GM21390 (cell line): Measurements from ENCODE around the gene CDH23.

ENCODE experiments used
- ATAC-seq: cut with Tn5 transposase; IDR thresholded peaks from one replicate; pipeline ENCODE4 v1.9.1; 2021; ENCODE audit not compliant: unreplicated experiment

Gene CDH23

GRCh38 chr10:71462062-71462935 is 65.6 kb downstream of the CDH23 start:
- no peak for ATAC-seq

DNA sequence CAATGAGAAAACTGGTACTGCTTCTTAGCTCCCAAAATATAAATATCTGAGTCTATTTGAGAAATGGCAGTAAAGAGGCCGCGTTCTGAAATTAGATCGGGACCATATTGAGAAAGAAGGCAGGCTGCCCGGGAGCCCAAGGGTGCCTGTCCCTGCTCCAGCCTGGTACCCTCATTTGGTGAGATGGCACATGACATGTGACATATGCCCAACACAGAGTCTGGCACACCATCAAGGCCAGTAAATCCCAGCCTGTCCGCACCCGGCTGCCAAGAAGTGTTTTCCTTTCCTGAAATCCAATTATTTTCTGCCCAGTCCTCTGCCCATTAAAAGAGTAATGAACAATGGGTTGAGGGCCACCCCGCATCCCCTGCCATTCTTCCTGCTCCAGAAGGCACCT is 66.4 kb downstream of the CDH23 start:
- ATAC-seq, result no peak

GRCh38 chr10:71465551-71466252 is 69.0 kb downstream of the CDH23 start:
- ATAC-seq, result no peak

DNA sequence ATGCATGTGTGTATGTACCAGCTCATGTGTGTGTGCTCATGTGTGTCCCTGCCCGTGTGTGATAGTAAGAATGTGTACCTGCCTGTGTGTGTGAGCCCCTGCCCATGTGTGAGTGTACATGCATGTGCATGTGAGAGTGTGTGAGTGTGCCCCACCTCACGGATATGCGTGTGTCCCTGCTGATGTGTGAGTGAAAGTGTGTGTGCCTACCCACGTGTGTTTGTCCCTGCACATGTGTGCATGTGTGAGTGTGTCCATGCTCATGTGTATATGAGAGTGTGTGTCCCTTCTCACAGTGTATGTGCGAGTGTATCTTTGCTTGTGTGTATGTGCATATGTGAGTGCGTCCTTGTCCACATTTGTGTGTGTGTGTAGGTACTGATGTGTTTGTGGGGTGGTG is 69.6 kb downstream of the CDH23 start:
- ATAC-seq, result no peak

DNA sequence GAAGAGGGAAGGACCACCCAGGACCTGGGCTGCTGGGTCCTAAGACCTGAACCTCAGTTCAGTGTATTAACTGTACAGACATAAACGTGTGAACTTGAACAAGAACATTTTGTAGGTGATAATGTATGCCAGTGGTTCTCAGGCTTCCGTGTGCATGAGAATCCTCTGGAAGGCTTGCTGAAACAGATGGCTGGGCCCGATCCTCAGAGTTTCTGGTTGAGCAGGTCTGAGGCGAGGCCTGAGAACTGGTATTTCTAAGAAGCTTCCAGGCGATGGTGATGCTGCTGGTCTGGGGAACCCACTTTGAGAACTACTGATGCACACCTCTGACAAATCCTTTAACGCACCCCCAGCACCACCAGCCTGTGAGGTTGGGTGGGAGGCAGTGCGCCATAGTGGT is 70.4 kb downstream of the CDH23 start:
- ATAC-seq, result no peak

GRCh38 chr10:71467569-71468362 is 71.0 kb downstream of the CDH23 start:
- no peak for ATAC-seq

GRCh38 chr10:71468363-71469094 is 71.8 kb downstream of the CDH23 start:
- no peak for ATAC-seq

DNA sequence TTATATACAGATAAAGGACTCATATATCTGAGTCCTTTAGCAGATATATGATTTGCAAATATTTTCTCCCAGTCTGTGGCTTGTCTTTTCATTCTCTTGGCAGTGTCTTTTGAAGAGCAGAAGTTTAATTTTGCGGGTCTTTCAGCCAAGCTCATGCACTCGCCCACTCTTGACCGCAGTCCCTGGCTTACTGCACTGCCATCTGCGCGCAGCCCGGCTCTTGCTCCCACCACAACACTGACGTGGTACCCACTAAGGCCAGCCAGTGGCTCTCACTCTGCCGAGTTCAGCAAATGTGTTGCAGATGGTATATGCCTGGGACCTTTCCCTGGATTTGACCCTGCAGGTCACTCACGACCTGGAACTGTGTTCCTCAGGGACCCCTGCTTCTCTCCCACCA is 74.3 kb downstream of the CDH23 start:
- no peak for ATAC-seq

DNA sequence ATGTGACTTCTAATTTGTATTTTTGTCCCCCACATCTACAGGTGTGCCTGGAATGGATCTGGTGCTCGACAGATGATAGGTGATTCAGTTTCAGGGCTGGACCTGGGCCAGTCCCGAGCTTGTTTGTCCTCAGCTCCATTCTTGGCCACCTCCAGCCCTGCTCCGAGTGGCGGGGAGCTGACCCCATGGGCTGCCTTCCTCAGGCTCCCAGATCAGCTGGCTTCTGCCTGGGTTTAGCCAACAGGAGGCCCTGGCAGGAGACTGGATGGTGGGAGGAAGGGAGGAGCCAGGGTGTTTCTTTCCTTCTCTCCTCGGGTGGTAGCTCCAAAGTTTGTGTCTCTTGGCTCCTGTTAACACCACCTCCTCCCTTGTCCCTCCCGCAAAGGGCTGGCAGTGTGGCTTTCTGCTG is 75.2 kb downstream of the CDH23 start:
- no peak for ATAC-seq

GRCh38 chr10:71472466-71472865 is 75.7 kb downstream of the CDH23 start:
- no peak for ATAC-seq

DNA sequence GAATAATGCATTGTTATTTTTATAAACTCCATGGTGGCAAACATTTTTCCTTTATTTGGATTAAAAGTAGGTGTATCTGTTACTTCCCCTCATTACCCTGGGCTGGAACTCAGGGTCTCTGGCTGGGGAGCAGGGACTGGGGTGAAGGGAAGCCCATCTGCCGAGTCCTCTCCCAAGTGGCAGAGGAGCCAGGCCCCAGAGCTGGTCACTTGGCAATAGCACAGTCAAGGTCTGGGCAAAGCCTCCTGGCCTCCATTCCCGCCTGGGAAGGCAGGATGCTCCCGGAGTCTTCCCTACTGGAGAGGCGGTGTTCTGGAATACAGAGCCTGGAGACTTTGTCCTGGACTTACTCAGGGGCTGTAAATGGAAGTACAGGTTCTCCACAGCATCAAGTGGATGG is 76.2 kb downstream of the CDH23 start:
- no peak for ATAC-seq

DNA sequence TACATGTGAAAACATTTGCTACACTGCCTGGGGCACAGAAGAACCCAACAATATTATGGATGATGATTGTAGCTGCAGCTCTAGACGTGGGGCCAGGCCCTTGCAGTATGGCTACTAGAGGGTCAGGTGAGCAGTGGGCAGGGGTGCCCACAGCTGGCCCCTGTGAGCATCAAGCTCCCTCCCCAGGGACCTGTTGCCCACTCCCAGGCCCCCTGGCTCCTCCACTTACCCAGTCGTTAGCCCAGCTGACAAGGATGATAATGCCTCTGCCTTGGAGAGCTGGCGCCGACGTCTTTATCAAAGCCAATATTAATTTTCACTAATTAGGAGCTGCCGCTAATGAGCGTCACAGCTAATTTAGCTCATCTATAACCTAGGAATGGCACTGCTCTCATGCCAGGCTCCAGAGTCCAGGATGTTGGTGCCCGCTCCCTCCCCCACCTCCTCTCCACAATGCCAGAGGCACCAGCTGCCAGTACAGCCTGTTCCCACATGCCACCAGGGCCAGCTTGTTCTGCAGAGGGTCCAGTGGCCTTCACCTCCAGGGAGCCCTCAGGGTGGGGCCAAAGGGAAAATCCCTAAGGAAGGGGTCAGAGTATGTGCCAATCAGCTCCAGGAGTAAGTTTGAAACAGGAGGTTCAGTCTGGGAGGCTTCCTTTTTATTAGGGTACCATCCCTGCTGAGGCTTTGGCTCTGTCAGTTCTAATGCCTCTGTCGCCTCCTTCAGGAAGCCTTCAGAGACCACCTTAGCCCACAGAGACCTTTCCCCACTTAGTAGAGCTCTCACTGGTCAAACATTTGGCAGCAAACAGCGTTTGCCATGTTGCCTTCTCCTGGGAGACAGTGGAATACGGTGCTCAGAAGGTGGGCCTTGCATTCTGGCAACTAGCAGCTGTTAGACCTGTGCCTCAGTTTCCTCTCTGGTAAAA is 77.2 kb downstream of the CDH23 start:
- ATAC-seq, result no peak

GRCh38 chr10:71474702-71475242 is 78.1 kb downstream of the CDH23 start:
- no peak for ATAC-seq

DNA sequence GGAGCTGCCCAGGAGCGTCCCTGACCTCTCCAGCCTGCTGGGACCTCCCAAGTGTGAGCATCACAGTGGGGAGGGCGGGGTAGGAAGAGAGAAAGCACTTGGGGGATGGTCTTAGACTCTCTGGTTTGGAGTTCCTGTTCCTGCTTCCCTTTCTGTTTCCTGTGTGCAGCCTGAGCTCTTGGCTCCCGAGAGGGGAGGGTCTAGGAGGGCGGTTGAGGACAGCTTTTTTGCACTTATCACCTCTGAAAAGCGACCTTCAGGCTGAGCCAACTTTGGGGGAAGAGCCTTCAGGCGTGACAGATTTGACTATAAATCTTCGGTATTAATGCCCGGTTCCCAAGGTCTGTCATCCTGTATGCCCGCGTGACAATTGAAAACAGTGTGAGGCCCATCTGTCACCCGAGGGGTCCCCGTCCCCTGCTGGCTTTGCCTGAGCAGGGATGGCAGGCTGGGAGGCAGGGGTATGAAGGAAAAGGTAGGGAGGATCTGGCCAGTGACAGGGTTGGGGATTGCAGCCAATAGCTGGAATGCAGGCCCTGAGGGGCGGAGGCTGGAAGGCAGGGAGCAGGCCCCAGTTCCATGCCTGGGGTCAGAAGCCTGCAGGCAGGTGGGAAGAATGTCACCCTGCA is 78.6 kb downstream of the CDH23 start:
- ATAC-seq, result no peak

DNA sequence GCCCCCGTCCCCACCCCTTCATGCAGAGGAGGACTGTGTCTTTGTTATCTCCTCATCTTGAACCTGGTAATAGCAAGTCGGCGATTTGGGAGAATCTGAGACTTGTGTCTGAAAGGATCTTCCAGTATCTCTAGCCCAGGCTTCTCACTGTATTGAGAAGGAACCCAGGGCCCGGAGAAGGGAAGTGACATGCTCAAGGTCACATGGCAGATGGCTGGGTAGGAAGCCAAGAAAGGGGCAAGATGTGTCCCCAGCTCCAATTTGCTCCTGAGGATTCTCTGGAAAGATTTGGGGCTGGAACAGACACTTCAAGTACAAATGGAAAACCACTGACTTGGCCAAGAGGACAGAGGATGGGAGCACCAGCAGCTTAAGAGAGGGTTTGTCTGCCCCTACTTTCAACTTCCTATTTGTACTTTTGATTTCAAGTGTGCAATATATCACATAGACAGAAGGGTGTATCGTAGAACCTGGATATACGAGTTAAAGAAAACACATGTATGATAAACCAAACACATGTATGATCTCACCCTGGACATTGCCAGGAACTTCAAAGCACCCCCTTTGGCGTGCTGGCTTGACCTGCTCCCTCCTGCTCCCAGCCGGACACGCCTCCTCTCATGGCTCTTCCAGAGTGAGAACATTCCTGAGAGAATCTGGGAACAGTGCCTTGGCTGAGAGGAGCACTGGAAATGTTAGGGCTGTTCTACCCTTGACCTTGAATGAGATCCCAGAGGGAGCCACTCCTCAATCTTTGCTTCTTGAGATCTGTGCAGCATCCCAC is 79.7 kb downstream of the CDH23 start:
- ATAC-seq, result no peak

DNA sequence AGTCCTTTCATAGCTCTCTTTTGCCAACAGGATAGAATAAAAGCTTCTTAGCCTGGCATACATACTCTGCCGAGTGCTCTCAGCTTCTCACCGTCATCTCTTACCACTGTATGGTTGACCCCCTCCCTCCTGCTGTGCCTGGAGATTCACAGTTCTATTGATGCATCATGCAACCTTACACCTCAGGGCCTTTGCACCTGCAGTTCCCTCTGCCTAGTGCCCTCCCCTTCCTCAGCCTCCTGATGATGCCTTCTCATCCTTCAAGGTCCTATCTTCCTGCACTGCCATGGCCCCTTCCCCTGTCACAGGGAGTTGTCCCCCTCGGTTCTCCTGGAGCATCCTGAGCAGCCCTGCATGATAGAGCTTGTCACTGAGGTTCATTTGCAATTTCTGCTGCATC is 81.5 kb downstream of the CDH23 start:
- no peak for ATAC-seq

DNA sequence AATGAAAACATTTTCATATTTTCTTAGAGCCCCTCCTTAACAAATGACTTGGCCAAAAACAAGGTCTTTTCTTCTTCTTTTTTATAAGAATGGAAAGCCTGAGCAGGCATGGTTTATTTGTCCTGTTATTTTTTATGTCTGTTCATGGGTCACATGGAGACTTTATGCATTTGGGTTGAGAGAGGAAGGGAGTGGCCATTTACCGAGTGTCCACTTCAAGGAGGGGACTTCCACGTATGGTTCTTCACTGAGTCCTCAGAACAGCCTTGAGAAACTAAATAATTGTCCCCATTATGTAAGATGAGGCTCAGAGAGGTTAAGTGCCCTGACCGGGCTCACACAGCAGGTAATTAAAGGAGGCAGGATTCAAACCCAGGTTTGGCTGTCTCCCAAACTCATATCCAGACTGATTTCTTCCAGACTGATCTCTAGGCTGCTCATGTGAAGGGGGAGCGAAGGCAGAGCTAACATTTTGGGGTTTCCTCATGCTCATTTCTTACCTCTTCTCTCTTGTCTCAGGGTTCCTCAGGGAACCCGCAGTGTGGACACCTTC is 82.2 kb downstream of the CDH23 start:
- no peak for ATAC-seq

DNA sequence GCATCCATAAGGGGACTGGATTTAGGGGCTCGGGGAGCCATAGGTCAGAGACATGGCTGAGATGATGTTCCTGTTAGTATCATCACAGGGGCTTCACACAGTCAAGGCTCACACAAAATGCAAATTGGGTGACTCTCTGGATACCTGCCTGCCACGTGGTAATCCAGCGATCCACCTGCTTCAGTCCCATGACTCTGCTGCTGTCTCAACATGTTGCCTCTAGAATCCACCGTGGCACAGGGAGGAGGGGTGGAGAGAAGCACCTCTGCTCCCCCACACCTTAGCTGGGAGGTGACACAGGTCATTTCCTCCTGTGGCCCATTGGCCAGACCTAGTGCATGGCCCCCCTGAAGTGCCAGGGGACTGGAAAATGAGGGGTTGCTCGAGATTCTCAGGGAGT is 83.1 kb downstream of the CDH23 start:
- ATAC-seq, result no peak
